CD4-positive, alpha-beta T cell treated with Interleukin-15 for 4 hours (primary cell): Measurements from ENCODE around the gene TJAP1.
A peak's percentile ranks its signal among the peaks of the same experiment; 100 is the strongest.

Experiments used
- DNase-seq: peaks from one replicate; pipeline ENCODE4 v3.0.0-alpha.2; 2020; ENCODE audit warnings: low spot score

The TJAP1 gene

DNA sequence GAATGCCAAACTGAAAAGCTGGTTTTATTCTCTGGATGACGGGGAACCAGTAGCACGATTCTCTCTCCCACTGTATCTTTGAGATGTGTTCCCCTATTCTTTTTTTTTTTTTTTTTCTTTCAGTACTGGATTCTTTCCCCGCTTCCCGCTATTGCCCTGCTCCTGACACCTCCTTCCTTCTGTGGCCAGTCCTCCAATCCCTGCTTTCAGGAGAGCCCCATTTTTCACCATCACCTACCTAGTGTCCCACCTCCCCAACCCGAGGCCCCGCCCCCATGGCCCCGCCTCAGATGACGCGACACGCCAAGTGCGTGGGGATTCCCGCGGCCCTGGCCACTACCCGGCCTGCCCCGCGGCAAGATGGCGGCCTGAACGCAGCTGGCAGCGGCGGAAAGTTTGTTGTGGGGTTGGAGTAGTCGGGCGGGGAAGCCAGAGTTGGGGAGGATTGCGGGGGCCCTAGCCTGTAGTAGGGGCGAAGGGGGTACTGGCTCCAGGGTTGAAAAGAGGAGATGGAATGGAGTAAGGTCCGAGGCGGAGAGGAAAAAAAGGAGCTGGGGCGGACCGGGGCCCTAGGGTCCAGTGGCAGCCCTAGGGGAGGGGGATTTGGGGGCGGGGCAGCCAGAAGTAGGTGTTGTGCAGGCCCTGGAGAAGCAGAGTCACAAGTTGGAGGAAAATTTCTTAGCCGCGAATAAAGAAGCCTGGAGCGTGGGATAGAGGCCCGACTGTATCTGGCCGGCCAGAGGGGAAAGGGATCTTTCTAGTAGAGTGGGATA lies at the start of gene TJAP1:
TJAP1 (plus strand) TSS at position 336 of the 773 bp plus-strand sequence. CDS start 21,432 bp downstream, outside the sequence.
- peak; percentile 94 for DNase-seq

GRCh38 chr6:43428112-43428570 lies 49.2 kb upstream of the TJAP1 start:
- DNase-seq: no peak

DNA sequence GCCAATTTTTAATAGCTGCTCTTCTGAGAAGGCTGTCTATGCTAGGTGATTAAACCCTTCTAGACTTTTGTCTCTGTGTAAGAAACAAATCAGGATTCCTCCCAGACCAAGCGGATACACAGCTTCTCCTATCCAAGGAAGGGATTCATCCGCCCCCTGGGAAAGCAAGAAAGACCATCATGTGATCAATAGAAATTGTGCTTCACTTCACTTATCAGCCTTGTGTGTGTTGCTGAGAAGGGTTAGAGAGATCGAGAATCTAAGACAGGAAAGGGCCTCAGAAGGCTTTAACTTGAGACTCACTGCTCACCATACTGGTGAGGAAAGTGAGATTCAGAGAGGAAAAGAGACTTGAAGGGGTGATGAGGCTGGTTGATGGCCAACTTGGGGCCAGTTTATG lies 48.5 kb upstream of the TJAP1 start:
- DNase-seq: no peak

DNA sequence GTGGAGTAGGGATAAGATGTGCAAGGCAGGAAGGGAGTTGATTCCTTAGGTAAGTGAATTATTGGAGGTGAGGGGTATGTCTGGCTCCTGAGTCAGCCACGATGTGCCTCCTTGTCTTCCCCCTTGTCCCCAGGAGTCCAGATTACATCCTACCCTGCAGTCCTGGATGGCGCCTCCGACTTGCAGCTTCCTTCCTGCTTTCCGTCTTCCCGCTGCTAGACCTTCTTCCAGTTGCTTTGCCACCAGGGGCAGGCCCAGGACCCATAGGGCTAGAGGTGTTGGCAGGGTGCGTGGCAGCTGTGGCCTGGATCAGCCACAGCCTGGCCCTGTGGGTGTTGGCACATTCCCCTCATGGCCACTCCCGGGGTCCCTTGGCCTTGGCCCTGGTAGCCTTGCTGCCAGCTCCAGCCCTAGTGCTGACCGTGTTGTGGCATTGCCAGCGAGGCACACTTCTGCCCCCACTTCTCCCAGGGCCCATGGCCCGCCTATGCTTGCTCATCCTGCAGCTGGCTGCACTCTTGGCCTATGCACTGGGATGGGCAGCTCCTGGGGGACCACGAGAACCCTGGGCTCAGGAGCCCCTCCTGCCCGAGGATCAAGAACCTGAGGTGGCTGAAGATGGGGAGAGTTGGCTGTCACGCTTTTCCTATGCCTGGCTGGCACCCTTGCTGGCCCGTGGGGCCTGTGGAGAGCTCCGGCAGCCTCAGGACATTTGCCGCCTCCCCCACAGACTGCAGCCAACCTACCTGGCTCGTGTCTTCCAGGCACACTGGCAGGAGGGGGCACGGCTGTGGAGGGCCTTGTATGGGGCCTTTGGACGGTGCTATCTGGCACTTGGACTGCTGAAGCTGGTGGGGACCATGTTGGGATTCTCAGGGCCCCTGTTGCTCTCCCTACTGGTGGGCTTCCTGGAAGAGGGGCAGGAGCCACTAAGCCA lies 45.1 kb upstream of the TJAP1 start:
- no peak for DNase-seq

GRCh38 chr6:43433148-43433547 lies 44.2 kb upstream of the TJAP1 start:
- no peak for DNase-seq

DNA sequence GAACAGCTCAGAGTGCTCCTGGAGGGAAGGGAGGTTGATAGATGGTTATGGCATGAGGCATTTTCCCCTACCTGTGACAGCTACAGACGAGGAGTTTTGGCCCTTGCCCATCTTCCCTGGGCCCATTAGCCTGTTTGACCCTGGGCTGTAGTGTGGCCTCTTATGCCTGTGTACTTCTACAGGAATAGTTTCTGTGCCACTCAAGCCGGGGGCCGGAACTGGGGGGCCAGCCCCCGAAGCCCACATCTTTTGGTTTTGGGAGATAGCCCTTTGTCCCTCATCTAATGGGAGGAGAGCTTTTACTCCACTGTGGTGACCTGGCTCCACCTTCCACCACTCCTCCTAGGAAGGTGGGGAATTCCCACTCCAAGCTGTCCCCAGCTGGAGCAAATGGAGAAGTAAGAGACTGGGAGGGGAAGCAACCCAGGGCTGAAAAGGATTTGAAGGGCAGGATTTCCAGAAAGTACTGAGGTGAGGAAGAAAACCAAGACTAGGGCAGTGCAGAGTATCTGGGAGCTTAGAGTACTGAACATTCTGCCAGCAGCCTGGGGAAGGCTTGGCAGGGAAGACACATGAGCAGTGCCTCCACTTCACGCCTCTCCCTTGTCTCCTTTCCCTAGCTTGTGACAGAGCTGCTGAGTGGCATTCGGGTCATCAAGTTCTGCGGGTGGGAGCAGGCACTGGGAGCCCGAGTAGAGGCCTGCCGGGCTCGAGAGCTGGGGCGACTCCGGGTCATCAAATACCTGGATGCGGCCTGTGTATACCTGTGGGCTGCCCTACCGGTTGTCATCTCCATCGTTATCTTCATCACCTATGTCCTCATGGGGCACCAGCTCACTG lies 43.1 kb upstream of the TJAP1 start:
- no peak for DNase-seq

DNA sequence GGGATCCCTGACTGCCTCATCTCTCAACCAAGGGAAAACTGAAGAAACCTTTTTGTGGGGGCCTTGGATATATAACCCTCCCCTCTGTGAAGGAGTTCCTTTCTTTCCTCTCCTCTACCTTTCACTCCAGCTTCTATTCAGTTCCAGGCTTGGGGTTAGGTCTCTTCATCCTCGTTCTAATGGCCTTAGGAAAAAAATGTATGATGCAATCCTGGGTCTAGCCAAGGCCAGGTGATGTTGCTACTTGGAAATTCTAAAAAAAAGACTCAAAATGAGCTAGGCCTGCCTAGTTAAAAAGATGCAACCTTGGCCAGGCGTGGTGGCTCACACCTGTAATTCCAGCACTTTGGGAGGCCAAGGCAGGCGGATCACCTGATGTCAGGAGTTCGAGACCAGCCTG lies 42.4 kb upstream of the TJAP1 start:
- DNase-seq: no peak

DNA sequence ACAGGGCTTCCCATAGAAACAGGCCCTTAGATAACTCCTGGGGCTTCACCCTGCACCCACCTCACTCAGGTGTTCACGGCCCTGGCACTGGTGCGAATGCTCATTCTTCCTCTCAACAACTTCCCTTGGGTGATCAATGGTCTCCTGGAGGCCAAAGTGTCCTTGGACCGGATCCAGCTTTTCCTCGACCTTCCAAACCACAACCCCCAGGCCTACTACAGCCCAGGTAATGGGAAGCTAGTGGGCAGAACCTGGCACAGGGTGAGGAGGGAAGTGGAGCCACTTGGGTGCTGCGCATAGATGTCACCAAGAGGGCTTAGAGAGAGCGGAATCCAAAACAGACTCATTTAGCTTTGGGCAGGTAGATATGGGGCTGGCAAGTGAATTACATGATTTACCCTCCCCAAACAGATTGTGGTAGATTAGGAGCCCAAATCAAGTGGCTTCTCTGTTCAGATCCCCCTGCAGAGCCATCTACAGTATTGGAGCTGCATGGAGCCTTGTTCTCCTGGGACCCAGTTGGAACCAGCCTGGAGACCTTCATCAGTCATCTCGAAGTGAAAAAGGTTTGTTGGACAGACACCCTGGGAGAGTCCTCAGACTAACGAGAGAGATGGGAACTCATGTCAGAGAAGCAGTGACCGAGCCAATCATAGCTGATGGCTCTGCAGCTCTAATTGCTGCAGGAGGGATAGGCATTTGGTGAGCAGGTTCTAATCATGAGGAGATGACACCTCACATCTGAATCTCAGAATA lies 41.5 kb upstream of the TJAP1 start:
- no peak for DNase-seq

GRCh38 chr6:43436577-43437282 lies 40.6 kb upstream of the TJAP1 start:
- no peak for DNase-seq

GRCh38 chr6:43437700-43438099 lies 39.7 kb upstream of the TJAP1 start:
- no peak for DNase-seq

GRCh38 chr6:43442935-43443334 lies 34.4 kb upstream of the TJAP1 start:
- no peak for DNase-seq

GRCh38 chr6:43444036-43444435 lies 33.3 kb upstream of the TJAP1 start:
- no peak for DNase-seq

DNA sequence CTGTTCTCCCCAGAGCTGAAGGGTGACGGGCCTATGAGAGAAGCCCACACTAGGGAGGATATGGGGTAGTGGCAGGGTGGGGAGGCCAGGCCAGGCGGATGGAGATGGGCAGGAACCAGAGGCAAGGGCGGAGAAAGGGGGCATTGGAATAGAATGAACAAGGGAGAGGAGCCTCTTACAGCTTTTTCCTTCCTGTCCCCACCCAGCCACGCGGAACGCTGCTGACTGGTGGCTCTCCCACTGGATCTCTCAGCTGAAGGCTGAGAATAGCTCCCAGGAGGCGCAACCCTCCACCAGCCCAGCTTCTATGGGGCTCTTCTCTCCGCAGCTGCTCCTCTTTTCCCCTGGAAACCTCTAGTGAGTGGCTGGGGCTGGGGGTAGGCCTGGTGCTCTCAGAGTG lies 32.8 kb upstream of the TJAP1 start:
- no peak for DNase-seq

DNA sequence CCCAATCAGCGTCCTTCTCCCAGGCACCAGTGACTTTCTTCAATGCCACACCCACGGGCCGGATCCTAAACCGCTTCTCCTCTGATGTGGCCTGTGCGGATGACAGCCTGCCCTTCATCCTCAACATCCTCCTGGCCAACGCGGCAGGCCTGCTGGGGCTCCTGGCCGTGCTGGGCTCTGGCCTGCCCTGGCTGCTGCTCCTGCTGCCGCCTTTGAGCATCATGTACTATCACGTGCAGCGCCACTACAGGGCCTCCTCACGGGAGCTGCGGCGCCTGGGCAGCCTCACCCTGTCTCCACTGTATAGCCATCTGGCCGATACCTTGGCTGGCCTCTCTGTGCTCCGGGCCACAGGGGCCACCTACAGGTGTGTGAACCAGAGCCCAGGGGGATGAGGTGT lies 31.8 kb upstream of the TJAP1 start:
- DNase-seq: no peak

DNA sequence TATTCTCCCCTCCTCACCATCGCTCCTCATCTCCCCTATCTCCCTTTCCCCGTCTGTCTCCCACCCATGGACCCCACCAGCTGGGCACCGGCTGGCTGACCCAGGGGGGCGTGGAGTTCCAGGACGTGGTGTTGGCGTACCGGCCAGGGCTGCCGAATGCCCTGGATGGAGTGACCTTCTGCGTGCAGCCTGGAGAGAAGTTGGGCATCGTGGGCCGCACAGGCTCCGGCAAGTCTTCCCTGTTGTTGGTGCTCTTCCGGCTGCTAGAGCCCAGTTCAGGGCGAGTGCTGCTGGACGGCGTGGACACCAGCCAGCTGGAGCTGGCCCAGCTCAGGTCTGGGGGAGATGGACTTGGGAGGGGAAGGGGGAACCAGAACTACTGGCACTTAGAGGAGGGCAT lies 29.8 kb upstream of the TJAP1 start:
- DNase-seq: no peak

DNA sequence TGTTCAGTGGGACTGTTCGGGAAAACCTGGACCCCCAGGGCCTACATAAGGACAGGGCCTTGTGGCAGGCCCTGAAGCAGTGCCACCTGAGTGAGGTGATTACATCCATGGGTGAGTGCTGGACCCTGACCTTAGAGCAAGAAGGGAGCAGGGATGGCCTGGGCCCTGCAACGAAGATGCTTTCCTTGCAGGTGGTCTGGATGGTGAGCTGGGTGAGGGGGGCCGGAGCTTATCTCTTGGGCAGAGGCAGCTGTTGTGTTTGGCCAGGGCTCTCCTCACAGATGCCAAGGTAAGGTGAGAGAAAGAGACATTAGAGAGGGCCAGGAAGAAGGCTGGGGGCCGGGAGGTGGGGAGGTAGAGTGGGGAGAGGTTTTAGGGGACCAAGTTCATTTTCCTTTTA lies 28.5 kb upstream of the TJAP1 start:
- no peak for DNase-seq

DNA sequence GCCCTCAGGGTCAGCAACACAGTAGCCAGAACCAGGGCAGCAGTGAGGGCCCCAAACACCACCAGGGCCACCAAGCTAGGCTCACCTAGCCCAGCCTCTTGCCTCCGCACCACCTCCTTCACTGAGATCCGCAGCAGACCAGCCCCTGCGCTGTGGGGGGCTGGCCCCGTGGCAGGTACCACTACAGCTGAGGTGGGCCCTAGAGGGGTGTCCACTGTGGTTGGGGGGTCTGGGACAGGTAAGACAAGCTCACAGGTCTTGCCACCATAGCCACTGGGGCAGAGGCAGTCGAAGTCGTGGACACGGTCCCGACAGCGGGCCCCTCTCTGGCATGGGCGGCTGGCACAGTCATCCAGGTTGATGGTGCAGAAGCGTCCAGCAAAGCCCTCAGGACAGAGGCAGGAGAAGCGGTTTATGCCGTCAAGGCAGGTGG lies 26.7 kb upstream of the TJAP1 start:
- no peak for DNase-seq

GRCh38 chr6:43451348-43451747 lies 26.0 kb upstream of the TJAP1 start:
- no peak for DNase-seq

- DNase-seq: no peak
Measured at GRCh38 chr6:43451939-43452338, 25.4 kb upstream of the TJAP1 start.

DNA sequence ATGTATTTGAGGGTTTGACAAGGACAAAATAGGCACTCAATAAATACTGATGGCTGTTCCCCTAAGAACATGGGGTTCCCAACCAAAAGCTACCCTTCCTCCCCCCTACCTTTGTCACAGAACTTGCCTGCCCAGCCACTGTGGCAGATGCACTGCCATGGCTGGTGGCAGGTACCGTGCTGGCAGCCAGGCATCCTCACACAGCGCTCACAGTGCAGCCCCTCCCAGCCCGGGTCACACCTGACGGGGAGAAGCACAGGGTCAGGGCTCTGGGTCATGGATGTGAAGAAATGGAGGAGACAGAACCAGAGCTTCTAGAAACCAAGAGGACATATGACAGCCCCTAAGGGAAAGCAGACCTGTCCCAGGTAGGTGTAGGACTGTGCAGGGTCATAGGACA lies 24.5 kb upstream of the TJAP1 start:
- no peak for DNase-seq

- no peak for DNase-seq
Measured at GRCh38 chr6:43453831-43454230, 23.5 kb upstream of the TJAP1 start.
